SJCRH30 (cell line): ENCODE data around the gene ABCA2. TPM values are rescaled to one million over a fixed set of nuclear protein-coding genes. Genes with fewer than 3 reads are reported as not detected.
"Not testable (repeated sequence)": the region's sequence is repeated elsewhere in the genome, so short reads cannot be mapped to it uniquely, and the experiment has no call there.

Source experiments
- DNase-seq, 2 experiments: peaks; one replicate each; pipeline ENCODE4 v3.0.0-alpha.2; 2015 to 2020
- H3K27ac ChIP-seq: fragments of 250-450 bp; sonication (Bioruptor Pico); 2 replicates; pipeline ENCODE4 v1.5.1; 2020; ENCODE audit warnings: mild to moderate bottlenecking, moderate library complexity
- H3K27me3 ChIP-seq: fragments of 250-450 bp; sonication (Bioruptor Pico); 2 replicates; pipeline ENCODE4 v1.5.1; 2020; ENCODE audit warnings: mild to moderate bottlenecking, moderate library complexity
- H3K36me3 ChIP-seq: fragments of 250-450 bp; sonication (Bioruptor Pico); 2 replicates; pipeline ENCODE4 v1.5.1; 2020; ENCODE audit warnings: mild to moderate bottlenecking, moderate library complexity
- H3K4me1 ChIP-seq: fragments of 250-450 bp; sonication (Bioruptor Pico); 2 replicates; pipeline ENCODE4 v1.5.1; 2020; ENCODE audit warnings: mild to moderate bottlenecking, moderate library complexity
- H3K4me3 ChIP-seq: fragments of 250-450 bp; sonication (Bioruptor Pico); 2 replicates; pipeline ENCODE4 v1.5.1; 2020; ENCODE audit warnings: mild to moderate bottlenecking, moderate library complexity
- H3K9me3 ChIP-seq: fragments of 250-450 bp; sonication (Bioruptor Pico); replicated peaks from 2 replicates; pipeline ENCODE4 v1.5.1; 2020; ENCODE audit warnings: mild to moderate bottlenecking, moderate library complexity
- total RNA-seq: library from RNA; depleted of rRNA; stranded (reverse); fragments of >200 nt; shearing (Covaris generic); gene quantifications from 2 replicates; pipeline ENCODE4 v1.2.3, GENCODE V29; 2014

Gene ABCA2
- total RNA-seq, 1 experiment from 2014 or later = 4.0 TPM

GRCh38 chr9:137013571-137013940, 14.5 kb downstream of the ABCA2 start:
- Histone ChIP-seq H3K36me3 (no peaks in the 10 kb centered on the region), H3K27ac (no peak overlapping the region), H3K27me3 (no peaks in the 10 kb centered on the region), H3K4me1 (no peaks in the 10 kb centered on the region), H3K4me3 (no peak overlapping the region), H3K9me3 (no peaks in the 10 kb centered on the region)
- DNase-seq = no peak

GRCh38 chr9:137012694-137013570, 15.1 kb downstream of the ABCA2 start:
- Histone ChIP-seq H3K9me3 (no peaks in the 10 kb centered on the region), H3K27ac (no peak overlapping the region), H3K4me1 (peaks cover 4% of the 10 kb centered on the region), H3K4me3 (no peak overlapping the region), H3K27me3 (no peaks in the 10 kb centered on the region), H3K36me3 (no peaks in the 10 kb centered on the region)
- DNase-seq = no peak

GRCh38 chr9:137011907-137012675, 15.9 kb downstream of the ABCA2 start:
- Histone ChIP-seq H3K9me3 (no peaks in the 10 kb centered on the region), H3K4me3 (no peak overlapping the region), H3K27me3 (no peaks in the 10 kb centered on the region), H3K36me3 (no peaks in the 10 kb centered on the region), H3K4me1 (peaks cover 11% of the 10 kb centered on the region), H3K27ac (no peak overlapping the region)
- DNase-seq = no peak

- no peaks in the 10 kb centered on the region for H3K27me3 ChIP-seq
Measured at GRCh38 chr9:137011156-137011555, 16.9 kb downstream of the ABCA2 start.

GRCh38 chr9:137009938-137010732, 17.9 kb downstream of the ABCA2 start:
- no peaks in the 10 kb centered on the region for H3K36me3 ChIP-seq
- H3K27me3 ChIP-seq = no peaks in the 10 kb centered on the region
- H3K4me1 ChIP-seq = peaks cover 17% of the 10 kb centered on the region
- DNase-seq = no peak
- peaks cover 7% of the 10 kb centered on the region for H3K9me3 ChIP-seq
- H3K4me3 ChIP-seq = no peak overlapping the region
- H3K27ac ChIP-seq = no peak overlapping the region

More at GRCh38 chr9:137011156-137011555, 16.9 kb downstream of the ABCA2 start:
- Histone ChIP-seq H3K27ac (no peak overlapping the region), H3K4me1 (peaks cover 17% of the 10 kb centered on the region), H3K9me3 (no peaks in the 10 kb centered on the region), H3K36me3 (no peaks in the 10 kb centered on the region), H3K4me3 (no peak overlapping the region)
- no peak for DNase-seq

- H3K9me3 ChIP-seq = peaks cover 9% of the 10 kb centered on the region
- H3K4me3 ChIP-seq = no peak overlapping the region
- no peak for DNase-seq
- H3K36me3 ChIP-seq = no peaks in the 10 kb centered on the region
- peaks cover 17% of the 10 kb centered on the region for H3K4me1 ChIP-seq
- H3K27me3 ChIP-seq = no peaks in the 10 kb centered on the region
- no peak overlapping the region for H3K27ac ChIP-seq
Measured at GRCh38 chr9:137009217-137009616, 18.8 kb downstream of the ABCA2 start.

- Histone ChIP-seq H3K27ac (no peak overlapping the region), H3K9me3 (peaks cover 9% of the 10 kb centered on the region), H3K4me1 (peaks cover 17% of the 10 kb centered on the region), H3K36me3 (no peaks in the 10 kb centered on the region), H3K27me3 (no peaks in the 10 kb centered on the region), H3K4me3 (no peak overlapping the region)
- no peak for DNase-seq
Measured at GRCh38 chr9:137008312-137008711, 19.7 kb downstream of the ABCA2 start.

GRCh38 chr9:137007816-137008270, 20.2 kb downstream of the ABCA2 start:
- Histone ChIP-seq H3K27ac (peak overlapping the region; percentile 15; the same call in 1 of the 2 replicates), H3K9me3 (peaks cover 9% of the 10 kb centered on the region), H3K36me3 (no peaks in the 10 kb centered on the region), H3K27me3 (no peaks in the 10 kb centered on the region), H3K4me1 (peaks cover 17% of the 10 kb centered on the region), H3K4me3 (peak overlapping the region; percentile 6)
- DNase-seq = peak; percentile 50

GRCh38 chr9:137007108-137007815, 20.8 kb downstream of the ABCA2 start:
- no peaks in the 10 kb centered on the region for H3K36me3 ChIP-seq
- no peaks in the 10 kb centered on the region for H3K27me3 ChIP-seq
- DNase-seq = peak; percentile 83 to 88
- peak overlapping the region; percentile 6 for H3K4me3 ChIP-seq
- peaks cover 9% of the 10 kb centered on the region for H3K9me3 ChIP-seq
- H3K27ac ChIP-seq = peak overlapping the region; percentile 15; the same call in 1 of the 2 replicates
- peaks cover 17% of the 10 kb centered on the region for H3K4me1 ChIP-seq

GRCh38 chr9:137006116-137007003, 21.7 kb downstream of the ABCA2 start:
- Histone ChIP-seq H3K27me3 (no peaks in the 10 kb centered on the region), H3K36me3 (no peaks in the 10 kb centered on the region), H3K4me1 (peaks cover 17% of the 10 kb centered on the region), H3K9me3 (peaks cover 9% of the 10 kb centered on the region), H3K4me3 (no peak overlapping the region), H3K27ac (no peak overlapping the region)
- no peak for DNase-seq

- not testable (repeated sequence) for H3K36me3 ChIP-seq, H3K27ac ChIP-seq, H3K4me3 ChIP-seq, H3K27me3 ChIP-seq, H3K9me3 ChIP-seq, DNase-seq
- peaks cover 22% of the 10 kb centered on the region for H3K4me1 ChIP-seq
Measured at GRCh38 chr9:137004285-137004684, 23.8 kb downstream of the ABCA2 start.

- DNase-seq = no peak
- Histone ChIP-seq H3K27ac (no peak overlapping the region), H3K9me3 (peaks cover 9% of the 10 kb centered on the region), H3K4me3 (no peak overlapping the region), H3K27me3 (no peaks in the 10 kb centered on the region), H3K36me3 (no peaks in the 10 kb centered on the region), H3K4me1 (peaks cover 15% of the 10 kb centered on the region)
Measured at GRCh38 chr9:137002646-137003041, 25.4 kb downstream of the ABCA2 start.

- Histone ChIP-seq H3K4me1 (peaks cover 11% of the 10 kb centered on the region; the same call in 1 of the 2 replicates), H3K9me3 (peaks cover 9% of the 10 kb centered on the region), H3K27ac (no peak overlapping the region), H3K27me3 (no peaks in the 10 kb centered on the region), H3K4me3 (no peak overlapping the region), H3K36me3 (no peaks in the 10 kb centered on the region)
- no peak for DNase-seq
Measured at GRCh38 chr9:137001857-137002645, 26.0 kb downstream of the ABCA2 start.
